GM23338 (cell line): Measurements from ENCODE around the gene CNN2.

Experiments used
- CREB1 ChIP-seq: fragments of 250-450 bp; sonication (Bioruptor Pico); IDR thresholded peaks from 2 replicates; pipeline ENCODE4 v1.5.0; 2020; ENCODE audit warnings: low read depth, mild to moderate bottlenecking, moderate library complexity
- EZH2 ChIP-seq: fragments of 200-600 bp; sonication (generic); IDR thresholded peaks from one replicate; pipeline ENCODE4 v1.8.0; 2017; ENCODE audit warnings: antibody characterized with exemption, mild to moderate bottlenecking, low read depth; ENCODE audit not compliant: unreplicated experiment
- EZH2phosphoT487 ChIP-seq: fragments of 200-600 bp; sonication (generic); IDR thresholded peaks from one replicate; pipeline ENCODE4 v1.8.1; 2018; ENCODE audit warnings: antibody characterized with exemption; ENCODE audit not compliant: unreplicated experiment
- JUNB ChIP-seq: IDR thresholded peaks from one replicate; pipeline ENCODE4 v1.6.1; 2016; ENCODE audit warnings: antibody characterized with exemption; ENCODE audit not compliant: unreplicated experiment
- POLR2AphosphoS5 ChIP-seq: IDR thresholded peaks from 2 replicates; pipeline ENCODE4 v1.6.1; 2016; ENCODE audit warnings: antibody characterized with exemption, low read depth
- STAT1 ChIP-seq: IDR thresholded peaks from one replicate; pipeline ENCODE4 v1.6.1; 2016; ENCODE audit warnings: antibody characterized with exemption; ENCODE audit not compliant: unreplicated experiment
- TF ChIP-seq, protein P1 (sequence below): IDR thresholded peaks from 2 replicates; pipeline ENCODE4 v1.6.1; 2016; ENCODE audit warnings: antibody characterized with exemption
- TF ChIP-seq, protein P2 (sequence below): IDR thresholded peaks from one replicate; pipeline ENCODE4 v1.6.1; 2018; ENCODE audit warnings: antibody characterized with exemption; ENCODE audit not compliant: unreplicated experiment
- TF ChIP-seq, protein P3 (sequence below), 2 experiments: fragments of 200-600 bp in 1 of 2; sonication (generic) in 1 of 2; conservative IDR thresholded peaks; 2 replicates each; pipeline versions ENCODE4 v1.5.1 to v1.6.1; 2016 to 2017; ENCODE audit warnings: antibody characterized with exemption in 2 of 2, low read depth in 2 of 2, mild to moderate bottlenecking in 2 of 2, moderate library complexity in 1 of 2

DNA sequence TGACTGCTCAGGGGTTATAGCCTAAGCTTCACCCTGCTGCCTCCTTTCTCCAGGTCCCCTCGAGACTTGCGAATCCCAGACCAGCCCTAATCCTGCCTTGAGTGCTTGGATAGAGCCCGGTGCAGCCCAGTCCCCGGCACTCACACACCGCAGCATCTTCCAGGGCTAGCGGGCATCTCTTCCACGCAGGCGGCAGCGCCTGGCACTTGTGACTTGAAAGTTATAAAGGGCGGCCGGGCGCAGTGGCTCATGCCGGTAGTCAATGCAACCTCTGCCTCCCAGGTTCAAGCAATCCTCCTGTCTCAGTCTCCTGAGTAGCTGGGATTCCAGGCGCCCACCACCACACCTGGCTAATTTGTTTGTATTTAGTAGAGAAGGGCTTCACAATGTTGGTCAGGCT is 40.3 kb upstream of the CNN2 start:
- TF ChIP-seq EZH2 (no peak), POLR2AphosphoS5 (no peak), EZH2phosphoT487 (no peak), CREB1 (CRISPR knock-in tag) (no peak), JUNB (no peak), STAT1 (no peak)
- TF ChIP-seq, protein P1, sequence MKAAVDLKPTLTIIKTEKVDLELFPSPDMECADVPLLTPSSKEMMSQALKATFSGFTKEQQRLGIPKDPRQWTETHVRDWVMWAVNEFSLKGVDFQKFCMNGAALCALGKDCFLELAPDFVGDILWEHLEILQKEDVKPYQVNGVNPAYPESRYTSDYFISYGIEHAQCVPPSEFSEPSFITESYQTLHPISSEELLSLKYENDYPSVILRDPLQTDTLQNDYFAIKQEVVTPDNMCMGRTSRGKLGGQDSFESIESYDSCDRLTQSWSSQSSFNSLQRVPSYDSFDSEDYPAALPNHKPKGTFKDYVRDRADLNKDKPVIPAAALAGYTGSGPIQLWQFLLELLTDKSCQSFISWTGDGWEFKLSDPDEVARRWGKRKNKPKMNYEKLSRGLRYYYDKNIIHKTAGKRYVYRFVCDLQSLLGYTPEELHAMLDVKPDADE: no peak
- TF ChIP-seq, protein P2, sequence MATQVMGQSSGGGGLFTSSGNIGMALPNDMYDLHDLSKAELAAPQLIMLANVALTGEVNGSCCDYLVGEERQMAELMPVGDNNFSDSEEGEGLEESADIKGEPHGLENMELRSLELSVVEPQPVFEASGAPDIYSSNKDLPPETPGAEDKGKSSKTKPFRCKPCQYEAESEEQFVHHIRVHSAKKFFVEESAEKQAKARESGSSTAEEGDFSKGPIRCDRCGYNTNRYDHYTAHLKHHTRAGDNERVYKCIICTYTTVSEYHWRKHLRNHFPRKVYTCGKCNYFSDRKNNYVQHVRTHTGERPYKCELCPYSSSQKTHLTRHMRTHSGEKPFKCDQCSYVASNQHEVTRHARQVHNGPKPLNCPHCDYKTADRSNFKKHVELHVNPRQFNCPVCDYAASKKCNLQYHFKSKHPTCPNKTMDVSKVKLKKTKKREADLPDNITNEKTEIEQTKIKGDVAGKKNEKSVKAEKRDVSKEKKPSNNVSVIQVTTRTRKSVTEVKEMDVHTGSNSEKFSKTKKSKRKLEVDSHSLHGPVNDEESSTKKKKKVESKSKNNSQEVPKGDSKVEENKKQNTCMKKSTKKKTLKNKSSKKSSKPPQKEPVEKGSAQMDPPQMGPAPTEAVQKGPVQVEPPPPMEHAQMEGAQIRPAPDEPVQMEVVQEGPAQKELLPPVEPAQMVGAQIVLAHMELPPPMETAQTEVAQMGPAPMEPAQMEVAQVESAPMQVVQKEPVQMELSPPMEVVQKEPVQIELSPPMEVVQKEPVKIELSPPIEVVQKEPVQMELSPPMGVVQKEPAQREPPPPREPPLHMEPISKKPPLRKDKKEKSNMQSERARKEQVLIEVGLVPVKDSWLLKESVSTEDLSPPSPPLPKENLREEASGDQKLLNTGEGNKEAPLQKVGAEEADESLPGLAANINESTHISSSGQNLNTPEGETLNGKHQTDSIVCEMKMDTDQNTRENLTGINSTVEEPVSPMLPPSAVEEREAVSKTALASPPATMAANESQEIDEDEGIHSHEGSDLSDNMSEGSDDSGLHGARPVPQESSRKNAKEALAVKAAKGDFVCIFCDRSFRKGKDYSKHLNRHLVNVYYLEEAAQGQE: no peak
- TF ChIP-seq, protein P3, sequence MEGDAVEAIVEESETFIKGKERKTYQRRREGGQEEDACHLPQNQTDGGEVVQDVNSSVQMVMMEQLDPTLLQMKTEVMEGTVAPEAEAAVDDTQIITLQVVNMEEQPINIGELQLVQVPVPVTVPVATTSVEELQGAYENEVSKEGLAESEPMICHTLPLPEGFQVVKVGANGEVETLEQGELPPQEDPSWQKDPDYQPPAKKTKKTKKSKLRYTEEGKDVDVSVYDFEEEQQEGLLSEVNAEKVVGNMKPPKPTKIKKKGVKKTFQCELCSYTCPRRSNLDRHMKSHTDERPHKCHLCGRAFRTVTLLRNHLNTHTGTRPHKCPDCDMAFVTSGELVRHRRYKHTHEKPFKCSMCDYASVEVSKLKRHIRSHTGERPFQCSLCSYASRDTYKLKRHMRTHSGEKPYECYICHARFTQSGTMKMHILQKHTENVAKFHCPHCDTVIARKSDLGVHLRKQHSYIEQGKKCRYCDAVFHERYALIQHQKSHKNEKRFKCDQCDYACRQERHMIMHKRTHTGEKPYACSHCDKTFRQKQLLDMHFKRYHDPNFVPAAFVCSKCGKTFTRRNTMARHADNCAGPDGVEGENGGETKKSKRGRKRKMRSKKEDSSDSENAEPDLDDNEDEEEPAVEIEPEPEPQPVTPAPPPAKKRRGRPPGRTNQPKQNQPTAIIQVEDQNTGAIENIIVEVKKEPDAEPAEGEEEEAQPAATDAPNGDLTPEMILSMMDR (conservative IDR thresholded peaks at IDR 0.05; ENCODE audit: low read depth in 2 of 2): no peak
